ENCODE measurements around the gene PALLD.

- no peak for TF ChIP-seq POLR2A (IDR thresholded peaks at IDR 0.05; ENCODE audit: low read depth, low read length)
- no peak for TF ChIP-seq POLR2AphosphoS5 (IDR thresholded peaks at IDR 0.05; ENCODE audit: low read depth, low read length)
- no peak for TF ChIP-seq TAF1 (IDR thresholded peaks at IDR 0.05; ENCODE audit: low read depth, low read length)
These were observed 63.6 kb downstream of the PALLD start for GRCh38 chr4:168560184-168561180.

All from GM12891 (cell line).